22Rv1 (cell line): ENCODE data around the gene FLRT2.

Experiments
- H3K27ac ChIP-seq: fragments of 450-650 bp; 2 replicates; pipeline ENCODE4 v1.5.1; 2017
- CTCF ChIP-seq: fragments of 450-650 bp; IDR thresholded peaks from 2 replicates; pipeline ENCODE4 v1.5.1; 2017; ENCODE audit warnings: mild to moderate bottlenecking
- ZFX ChIP-seq: fragments of 450-650 bp; IDR thresholded peaks from 2 replicates; pipeline ENCODE4 v1.6.1; 2017; ENCODE audit warnings: antibody characterized with exemption, borderline replicate concordance

Gene FLRT2

DNA sequence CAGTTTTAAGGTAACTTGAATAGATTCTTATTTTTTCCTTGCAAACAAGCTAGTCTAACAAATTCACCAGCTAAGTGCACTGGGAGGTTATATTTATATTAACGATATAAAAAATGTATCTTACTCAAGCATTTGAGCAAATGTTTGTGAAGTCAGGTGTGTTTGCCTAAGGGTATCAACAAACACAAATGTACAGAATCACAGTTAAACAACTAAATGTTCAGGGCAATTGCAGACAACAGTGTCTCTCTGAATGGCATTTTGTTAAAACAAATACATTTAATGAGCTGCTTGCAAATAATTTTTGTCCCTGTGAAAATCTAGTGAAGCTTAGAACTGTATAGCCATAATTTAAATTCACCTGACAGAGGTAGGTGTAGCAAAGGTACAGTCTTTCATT, 28.2 kb upstream of the FLRT2 start:
- no peak overlapping the region for H3K27ac ChIP-seq
- no peak for TF ChIP-seq ZFX
- TF ChIP-seq CTCF = no peak

GRCh38 chr14:85508863-85509262, 21.1 kb upstream of the FLRT2 start:
- no peak for TF ChIP-seq CTCF
- TF ChIP-seq ZFX = no peak
- no peak overlapping the region for H3K27ac ChIP-seq

GRCh38 chr14:85512451-85512850, 17.5 kb upstream of the FLRT2 start:
- TF ChIP-seq CTCF (no peak), ZFX (no peak)
- no peak overlapping the region for H3K27ac ChIP-seq

- no peak overlapping the region for H3K27ac ChIP-seq
- TF ChIP-seq ZFX (no peak), CTCF (no peak)
These were observed 15.5 kb upstream of the FLRT2 start for GRCh38 chr14:85514487-85514886.

DNA sequence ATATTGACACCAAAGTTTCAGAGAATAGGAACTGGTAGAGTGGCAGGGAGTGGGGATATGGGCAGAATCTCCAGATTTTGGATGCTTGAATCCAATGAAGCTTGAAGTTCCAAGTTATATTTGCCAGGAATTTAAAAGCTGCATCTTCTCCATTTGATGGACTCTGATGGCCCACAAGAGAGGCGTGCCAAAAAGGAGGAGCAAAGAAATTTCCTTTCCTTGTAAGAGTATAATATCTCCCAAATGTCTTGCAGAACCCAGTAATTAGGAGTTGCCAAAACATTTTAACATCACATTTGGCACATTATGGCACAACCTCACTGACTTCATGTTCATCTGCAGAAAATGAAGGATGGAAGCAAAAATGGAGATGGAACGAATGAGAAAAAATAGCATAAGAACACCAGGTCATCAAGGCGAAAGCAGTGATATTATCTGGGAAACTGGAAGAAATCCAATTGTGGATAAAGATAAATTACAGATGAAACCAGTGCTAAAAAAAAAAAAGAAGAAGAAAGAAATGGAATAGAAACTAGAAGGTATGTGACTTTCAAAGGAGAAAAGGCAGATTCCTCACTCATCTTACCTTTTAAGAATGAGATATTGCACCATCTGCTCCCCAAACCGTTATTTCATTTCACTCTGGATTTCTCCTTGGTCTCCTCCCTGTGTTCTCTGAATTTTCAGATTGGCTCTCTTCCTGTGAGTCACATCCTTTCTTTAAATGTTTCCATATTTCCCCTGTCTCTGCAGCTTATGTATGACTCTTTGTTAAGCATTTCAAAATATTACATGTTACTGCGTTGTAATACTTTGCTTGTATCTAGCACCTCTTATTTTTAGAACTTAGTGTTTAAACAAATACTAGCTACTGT, 13.5 kb upstream of the FLRT2 start:
- H3K27ac ChIP-seq = no peak overlapping the region
- TF ChIP-seq CTCF = no peak
- no peak for TF ChIP-seq ZFX

DNA sequence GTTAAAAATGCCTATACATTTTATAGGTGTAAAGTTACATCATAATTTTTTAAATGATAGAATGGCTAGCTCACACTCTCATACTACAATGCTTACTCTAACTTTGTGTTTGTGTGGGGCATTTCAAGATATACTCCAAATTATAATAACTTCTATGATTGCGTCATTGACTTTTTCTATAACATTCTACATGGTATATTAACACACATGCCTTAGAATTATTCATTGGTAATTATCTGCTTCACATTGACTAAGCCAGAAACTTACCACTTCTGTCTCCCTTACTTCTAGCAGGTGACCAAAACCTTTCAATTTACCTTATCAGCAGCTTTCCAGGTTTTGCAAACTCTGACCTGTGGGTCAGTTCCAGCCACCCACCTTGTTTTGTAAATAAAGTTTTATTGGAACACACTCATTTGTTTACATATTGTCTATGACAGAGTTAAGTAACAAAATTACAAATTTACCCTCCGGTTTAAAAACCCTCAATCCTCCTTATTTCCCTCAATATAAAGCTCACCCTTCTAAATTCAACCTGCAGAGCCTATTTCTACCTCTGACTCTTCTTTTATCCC, 12.7 kb upstream of the FLRT2 start:
- H3K27ac ChIP-seq = no peak overlapping the region
- no peak for TF ChIP-seq CTCF
- no peak for TF ChIP-seq ZFX

GRCh38 chr14:85519661-85520305, 10.2 kb upstream of the FLRT2 start:
- TF ChIP-seq CTCF (no peak), ZFX (no peak)
- H3K27ac ChIP-seq = no peak overlapping the region
